Mesothelial cell of epicardium (in vitro differentiated cells): ENCODE data around the gene FLOT2. TPM values are rescaled to one million over a fixed set of nuclear protein-coding genes. Genes with fewer than 3 reads are reported as not detected.

Experiments
- DNase-seq, 2 experiments: peaks; one replicate each; pipeline ENCODE4 v3.0.0; 2021; ENCODE audit warnings: low spot score in 2 of 2; ENCODE audit not compliant: unreplicated experiment in 2 of 2
- H3K27ac Mint-ChIP-seq: 2 replicates; pipeline ENCODE4 v1.8.0; 2021; ENCODE audit warnings: mixed read lengths
- H3K27me3 Mint-ChIP-seq: 2 replicates; pipeline ENCODE4 v1.8.0; 2021; ENCODE audit warnings: low read depth, mixed read lengths
- H3K36me3 Mint-ChIP-seq: 2 replicates; pipeline ENCODE4 v1.8.0; 2021; ENCODE audit warnings: mixed read lengths
- H3K4me1 Mint-ChIP-seq: 2 replicates; pipeline ENCODE4 v1.8.0; 2021; ENCODE audit warnings: mixed read lengths
- H3K4me3 Mint-ChIP-seq: 2 replicates; pipeline ENCODE4 v1.8.0; 2021; ENCODE audit warnings: mild to moderate bottlenecking, moderate library complexity, mixed read lengths
- H3K9me3 Mint-ChIP-seq: 2 replicates; pipeline ENCODE4 v1.8.0; 2021; ENCODE audit warnings: mixed read lengths
- total RNA-seq: library from RNA; stranded (reverse); gene quantifications from 3 replicates; pipeline ENCODE4 v1.2.1, GENCODE V29; 2021
- TF ChIP-seq, protein P1 (sequence below): fragments of 200-600 bp; sonication (generic); IDR thresholded peaks from one replicate; pipeline ENCODE4 v1.5.0; 2021; ENCODE audit warnings: antibody characterized with exemption; ENCODE audit not compliant: unreplicated experiment

Gene FLOT2
- total RNA-seq, 1 donor from 2014 or later = 85.4 TPM

- no peak overlapping the region for H3K4me3 Mint-ChIP-seq
- no peak overlapping the region for H3K27ac Mint-ChIP-seq
- DNase-seq = no peak
- no peaks in the 10 kb centered on the region for H3K9me3 Mint-ChIP-seq
- TF ChIP-seq, protein P1, sequence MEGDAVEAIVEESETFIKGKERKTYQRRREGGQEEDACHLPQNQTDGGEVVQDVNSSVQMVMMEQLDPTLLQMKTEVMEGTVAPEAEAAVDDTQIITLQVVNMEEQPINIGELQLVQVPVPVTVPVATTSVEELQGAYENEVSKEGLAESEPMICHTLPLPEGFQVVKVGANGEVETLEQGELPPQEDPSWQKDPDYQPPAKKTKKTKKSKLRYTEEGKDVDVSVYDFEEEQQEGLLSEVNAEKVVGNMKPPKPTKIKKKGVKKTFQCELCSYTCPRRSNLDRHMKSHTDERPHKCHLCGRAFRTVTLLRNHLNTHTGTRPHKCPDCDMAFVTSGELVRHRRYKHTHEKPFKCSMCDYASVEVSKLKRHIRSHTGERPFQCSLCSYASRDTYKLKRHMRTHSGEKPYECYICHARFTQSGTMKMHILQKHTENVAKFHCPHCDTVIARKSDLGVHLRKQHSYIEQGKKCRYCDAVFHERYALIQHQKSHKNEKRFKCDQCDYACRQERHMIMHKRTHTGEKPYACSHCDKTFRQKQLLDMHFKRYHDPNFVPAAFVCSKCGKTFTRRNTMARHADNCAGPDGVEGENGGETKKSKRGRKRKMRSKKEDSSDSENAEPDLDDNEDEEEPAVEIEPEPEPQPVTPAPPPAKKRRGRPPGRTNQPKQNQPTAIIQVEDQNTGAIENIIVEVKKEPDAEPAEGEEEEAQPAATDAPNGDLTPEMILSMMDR = no peak
- peaks cover 13% of the 10 kb centered on the region for H3K36me3 Mint-ChIP-seq
- no peaks in the 10 kb centered on the region for H3K4me1 Mint-ChIP-seq
- H3K27me3 Mint-ChIP-seq = no peaks in the 10 kb centered on the region
Observed at GRCh38 chr17:28862561-28862960, 35.0 kb downstream of the FLOT2 start.

GRCh38 chr17:28861393-28862203 is 35.9 kb downstream of the FLOT2 start:
- H3K9me3 Mint-ChIP-seq = no peaks in the 10 kb centered on the region
- TF ChIP-seq, protein P1 = no peak
- no peaks in the 10 kb centered on the region for H3K27me3 Mint-ChIP-seq
- H3K4me1 Mint-ChIP-seq = no peaks in the 10 kb centered on the region
- H3K27ac Mint-ChIP-seq = no peak overlapping the region
- peaks cover 13% of the 10 kb centered on the region for H3K36me3 Mint-ChIP-seq
- no peak overlapping the region for H3K4me3 Mint-ChIP-seq
- DNase-seq = no peak

- TF ChIP-seq, protein P1 = no peak
- Mint-ChIP-seq H3K9me3 (no peaks in the 10 kb centered on the region), H3K4me1 (peaks cover 4% of the 10 kb centered on the region), H3K36me3 (peaks cover 13% of the 10 kb centered on the region), H3K27me3 (no peaks in the 10 kb centered on the region), H3K27ac (no peak overlapping the region), H3K4me3 (no peak overlapping the region)
- no peak for DNase-seq
Observed at GRCh38 chr17:28860363-28860808, 37.1 kb downstream of the FLOT2 start.

DNA sequence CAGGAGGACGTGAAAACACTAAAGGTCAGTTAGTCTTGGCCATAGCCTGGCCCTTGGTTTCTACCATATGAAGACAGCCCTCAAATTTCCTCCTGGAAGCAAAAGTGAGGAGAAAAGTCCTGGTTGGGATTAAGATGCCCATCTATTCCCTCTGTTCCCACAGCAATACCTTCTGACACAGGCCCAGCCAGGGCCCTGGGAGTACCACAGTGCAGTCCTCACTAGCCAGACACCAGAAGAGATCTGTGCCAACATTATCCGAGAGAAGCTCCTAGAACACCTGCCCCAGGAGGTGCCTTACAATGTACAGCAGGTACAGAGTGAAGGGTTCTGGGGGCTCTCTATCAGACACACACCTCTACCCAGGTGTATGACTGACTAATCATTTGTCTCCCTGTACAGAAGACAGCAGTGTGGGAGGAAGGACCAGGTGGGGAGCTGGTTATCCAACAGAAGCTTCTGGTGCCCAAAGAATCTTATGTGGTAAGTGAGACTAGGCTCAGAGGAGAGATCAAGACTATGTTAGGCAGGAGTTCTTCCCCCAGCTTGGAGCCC is 38.7 kb downstream of the FLOT2 start:
- Mint-ChIP-seq H3K9me3 (no peaks in the 10 kb centered on the region), H3K4me1 (peaks cover 12% of the 10 kb centered on the region), H3K4me3 (no peak overlapping the region), H3K27me3 (no peaks in the 10 kb centered on the region), H3K36me3 (peaks cover 13% of the 10 kb centered on the region), H3K27ac (no peak overlapping the region)
- no peak for DNase-seq
- TF ChIP-seq, protein P1 = no peak

DNA sequence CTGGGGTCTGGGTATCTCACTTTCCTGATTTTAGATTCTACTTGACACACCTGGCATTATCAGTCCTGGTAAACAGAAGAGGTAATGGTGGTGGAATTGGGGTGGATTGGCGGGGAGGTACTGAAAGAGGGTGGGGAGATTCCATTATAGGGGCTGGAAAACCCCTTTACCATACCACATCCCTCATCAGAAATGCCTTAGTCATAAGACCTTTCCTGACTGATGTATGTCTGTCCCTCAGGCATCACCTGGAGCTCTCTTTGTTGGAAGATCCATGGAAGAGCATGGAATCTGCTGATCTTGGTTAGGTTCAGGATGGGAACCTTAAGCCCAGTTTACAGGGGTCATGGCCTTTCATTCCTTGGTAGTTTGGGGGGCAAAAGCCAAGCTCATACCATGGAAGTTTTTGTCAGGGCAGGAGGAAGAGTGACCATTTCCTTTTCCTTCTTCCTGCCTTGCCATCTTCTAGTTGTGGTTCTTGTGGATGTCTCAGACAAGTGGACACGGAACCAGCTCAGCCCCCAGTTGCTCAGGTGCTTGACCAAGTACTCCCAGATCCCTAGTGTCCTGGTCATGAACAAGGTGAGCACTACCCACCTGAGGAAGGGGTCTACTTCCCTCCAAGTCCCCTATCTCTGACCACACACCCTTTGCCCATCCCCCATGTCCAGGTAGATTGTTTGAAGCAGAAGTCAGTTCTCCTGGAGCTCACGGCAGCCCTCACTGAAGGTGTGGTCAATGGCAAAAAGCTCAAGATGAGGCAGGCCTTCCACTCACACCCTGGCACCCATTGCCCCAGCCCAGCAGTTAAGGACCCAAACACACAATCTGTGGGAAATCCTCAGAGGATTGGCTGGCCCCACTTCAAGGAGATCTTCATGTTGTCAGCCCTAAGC is 39.4 kb downstream of the FLOT2 start:
- Mint-ChIP-seq H3K9me3 (no peaks in the 10 kb centered on the region), H3K36me3 (peaks cover 13% of the 10 kb centered on the region), H3K4me1 (peaks cover 12% of the 10 kb centered on the region), H3K27me3 (no peaks in the 10 kb centered on the region), H3K4me3 (no peak overlapping the region), H3K27ac (no peak overlapping the region)
- no peak for DNase-seq
- TF ChIP-seq, protein P1 = no peak
